Myocyte (in vitro differentiated cells): ENCODE results near the gene SPRYD3. TPM values are rescaled to one million over a fixed set of nuclear protein-coding genes. Genes with fewer than 3 reads are reported as not detected.
"Not testable (repeated sequence)": the region's sequence is repeated elsewhere in the genome, so short reads cannot be mapped to it uniquely, and the experiment has no call there.

Experiments used
- DNase-seq: peaks from one replicate; pipeline ENCODE4 v3.0.0-alpha.2; 2012; ENCODE audit warnings: low read depth
- total RNA-seq: library from RNA; depleted of rRNA; stranded (reverse); fragments of >200 nt; gene quantifications from 2 replicates; pipeline ENCODE4 v1.2.3, GENCODE V29; 2014

The SPRYD3 gene
- total RNA-seq, 1 donor from 2014 or later, result 35.7 TPM

DNA sequence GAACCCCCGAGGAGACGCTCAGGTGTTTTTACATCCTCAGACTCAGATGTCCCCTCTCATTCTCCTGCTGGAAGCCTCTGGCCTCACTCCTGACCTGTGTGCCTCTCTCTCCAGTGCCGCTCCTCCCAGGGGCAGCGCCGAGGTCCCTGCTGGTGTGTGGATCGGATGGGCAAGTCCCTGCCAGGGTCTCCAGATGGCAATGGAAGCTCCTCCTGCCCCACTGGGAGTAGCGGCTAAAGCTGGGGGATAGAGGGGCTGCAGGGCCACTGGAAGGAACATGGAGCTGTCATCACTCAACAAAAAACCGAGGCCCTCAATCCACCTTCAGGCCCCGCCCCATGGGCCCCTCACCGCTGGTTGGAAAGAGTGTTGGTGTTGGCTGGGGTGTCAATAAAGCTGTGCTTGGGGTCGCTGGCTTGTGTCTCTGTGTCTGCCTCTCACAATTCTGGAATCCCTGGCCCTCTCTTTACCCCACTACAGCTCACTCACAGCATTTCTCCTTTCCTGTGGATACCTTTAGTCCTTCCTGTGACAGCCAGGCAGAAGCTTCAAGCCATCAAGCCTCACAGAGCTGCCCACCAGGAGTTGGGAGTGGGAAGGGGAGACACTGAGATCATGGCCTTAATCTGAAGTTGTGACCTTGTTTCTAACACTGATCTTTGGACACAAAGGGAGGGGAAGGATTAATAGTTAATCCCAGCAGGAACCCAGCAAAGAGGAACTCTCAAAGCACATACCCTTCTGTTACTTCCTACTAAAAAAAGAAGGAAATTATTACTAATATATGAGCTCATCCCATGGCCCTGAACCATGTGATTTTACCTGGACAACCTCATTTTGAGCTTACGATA, 23.0 kb upstream of the SPRYD3 start:
- no peak for DNase-seq

DNA sequence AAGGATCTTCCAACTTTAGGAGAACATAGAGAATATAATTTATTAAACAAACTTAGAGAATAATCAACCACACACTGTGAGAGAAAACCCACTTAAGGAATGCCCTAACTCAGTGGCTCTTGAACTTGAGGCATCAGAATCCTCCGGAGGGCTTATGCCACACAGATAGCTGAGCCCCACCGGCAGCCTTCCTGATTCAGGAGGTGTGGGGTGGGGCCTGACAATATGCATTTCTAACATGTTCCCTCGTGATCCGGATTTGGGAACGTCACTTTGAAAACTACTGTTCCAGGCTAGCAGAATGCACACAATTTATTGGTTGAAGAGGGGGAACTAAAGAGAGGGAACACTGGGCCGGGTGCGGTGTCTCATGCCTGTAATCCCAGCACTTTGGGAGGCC, 22.1 kb upstream of the SPRYD3 start:
- no peak for DNase-seq

DNA sequence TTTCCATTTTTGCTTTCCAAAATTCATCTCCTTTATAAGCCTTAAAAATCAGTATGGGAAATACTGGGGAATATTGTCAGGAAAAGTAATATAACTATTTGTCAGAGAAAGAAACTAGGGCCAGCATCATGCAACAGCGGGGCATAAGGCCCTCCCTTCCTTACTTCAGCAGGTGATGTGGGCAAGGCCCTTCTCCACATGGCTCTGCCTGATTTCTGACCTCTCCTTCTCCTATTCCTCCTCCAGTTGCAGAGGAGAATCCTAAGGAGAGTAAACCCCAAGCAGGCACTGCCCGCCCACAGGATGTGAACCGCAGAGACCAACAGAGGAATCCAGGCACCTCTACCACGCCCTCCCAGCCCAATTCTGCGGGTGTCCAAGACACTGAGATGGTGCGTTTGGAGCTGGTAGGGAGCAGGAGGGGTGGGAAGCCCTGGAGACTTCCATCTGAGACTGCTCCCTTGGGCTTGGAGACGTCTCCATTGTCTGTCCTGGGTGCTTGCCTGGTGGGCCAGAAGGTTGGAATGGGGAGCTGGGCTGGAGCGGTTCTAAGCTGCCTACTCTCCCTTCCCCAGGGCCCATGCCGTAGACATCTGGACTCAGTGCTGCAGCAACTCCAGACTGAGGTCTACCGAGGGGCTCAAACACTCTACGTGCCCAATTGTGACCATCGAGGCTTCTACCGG, 21.4 kb upstream of the SPRYD3 start:
- DNase-seq, result no peak

DNA sequence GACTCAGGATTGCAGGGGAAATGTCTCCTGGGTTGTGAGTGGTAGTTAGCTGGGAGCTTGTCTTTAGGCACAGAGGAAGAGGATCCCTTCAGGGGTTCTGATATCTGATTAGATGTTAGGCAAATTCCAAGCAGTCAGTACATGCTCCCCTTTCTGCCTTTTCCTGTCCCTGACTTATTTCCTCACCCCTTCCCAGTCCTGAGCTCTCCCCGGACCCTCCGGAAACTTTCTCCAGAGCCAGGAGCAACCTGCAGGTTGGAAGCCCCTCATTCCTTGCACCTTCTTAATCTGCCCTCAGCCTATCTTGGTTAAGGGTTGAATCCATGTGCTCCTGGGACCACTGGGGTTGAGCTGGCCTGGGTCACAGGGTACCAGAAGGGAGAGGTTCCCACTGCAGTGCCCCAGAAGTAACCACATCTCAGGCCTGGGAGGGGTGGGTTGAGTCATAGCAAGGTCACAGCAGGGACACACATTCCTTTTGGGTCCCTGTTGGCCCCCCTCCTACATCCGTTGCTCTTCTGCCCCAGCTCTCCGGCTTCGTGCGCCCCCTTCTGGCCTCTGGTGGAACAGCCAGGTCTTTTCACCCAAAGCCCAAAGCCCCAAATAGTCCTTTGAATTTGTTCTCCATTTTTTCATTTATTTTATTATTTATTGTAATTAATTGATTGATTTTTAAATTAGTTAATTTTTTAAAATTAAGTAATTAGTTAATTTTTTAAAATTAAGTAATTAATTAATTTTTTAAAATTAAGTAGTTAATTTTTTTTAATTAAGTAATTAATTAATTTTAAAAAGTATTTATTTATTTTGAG, 20.1 kb upstream of the SPRYD3 start:
- peak; percentile 93 for DNase-seq

DNA sequence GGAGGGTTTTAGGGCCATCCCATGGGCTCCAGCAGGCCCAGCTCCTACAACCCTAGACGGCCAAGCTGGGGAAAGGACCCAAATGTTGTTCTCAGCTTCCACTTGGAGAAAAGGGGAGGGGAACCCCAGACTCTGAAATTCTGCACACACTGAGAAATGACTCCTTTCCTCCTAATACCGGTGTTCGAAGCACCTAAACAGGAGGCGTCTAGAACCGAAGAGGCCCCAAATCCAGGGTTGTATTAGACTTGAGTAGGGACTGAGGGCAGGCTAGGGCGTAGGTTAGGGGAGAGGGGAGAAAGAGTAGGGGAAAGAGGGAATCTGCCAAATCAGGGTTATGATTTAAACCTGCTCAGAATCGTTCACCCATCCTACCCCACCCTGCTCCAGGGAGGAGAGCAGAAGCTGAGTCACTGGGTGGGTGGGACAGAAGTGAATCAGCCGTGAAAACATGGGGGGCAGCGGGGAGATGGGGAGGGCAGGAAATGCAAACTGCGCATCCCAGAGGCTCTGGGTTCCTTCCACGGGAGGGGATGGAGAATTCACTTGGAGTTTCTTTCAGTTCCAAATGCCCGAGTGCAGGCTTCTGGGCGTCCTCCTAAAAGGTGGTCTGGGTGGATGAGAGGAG, 19.3 kb upstream of the SPRYD3 start:
- no peak for DNase-seq

DNA sequence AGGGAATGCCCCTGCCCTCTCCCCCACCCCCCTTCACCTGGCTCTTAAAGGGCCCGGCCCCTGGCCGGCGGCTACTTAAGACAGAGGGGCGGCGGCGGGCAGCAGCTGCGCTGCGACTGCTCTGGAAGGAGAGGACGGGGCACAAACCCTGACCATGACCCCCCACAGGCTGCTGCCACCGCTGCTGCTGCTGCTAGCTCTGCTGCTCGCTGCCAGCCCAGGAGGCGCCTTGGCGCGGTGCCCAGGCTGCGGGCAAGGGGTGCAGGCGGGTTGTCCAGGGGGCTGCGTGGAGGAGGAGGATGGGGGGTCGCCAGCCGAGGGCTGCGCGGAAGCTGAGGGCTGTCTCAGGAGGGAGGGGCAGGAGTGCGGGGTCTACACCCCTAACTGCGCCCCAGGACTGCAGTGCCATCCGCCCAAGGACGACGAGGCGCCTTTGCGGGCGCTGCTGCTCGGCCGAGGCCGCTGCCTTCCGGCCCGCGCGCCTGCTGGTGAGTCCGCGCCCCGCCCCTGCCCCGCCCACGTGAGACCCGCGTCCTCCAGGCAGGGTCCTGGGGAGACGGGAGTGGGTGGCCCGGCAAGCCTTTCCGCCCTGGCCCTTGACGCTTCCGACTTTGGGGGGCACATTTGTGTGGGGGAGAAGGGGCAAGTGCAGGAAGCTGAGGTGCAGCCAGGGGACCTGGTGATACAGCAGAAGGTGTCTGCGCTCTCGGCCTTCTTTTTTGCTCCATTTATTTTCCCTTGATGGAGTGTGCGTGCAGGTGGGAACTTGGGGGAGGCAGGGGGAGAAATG, 18.6 kb upstream of the SPRYD3 start, which contains the start of gene IGFBP6:
TSS of gene IGFBP6 (plus strand) at position 104 of the 790 bp plus-strand sequence. CDS start at position 155, 51 bp downstream.
- DNase-seq, result peak; percentile 50

DNA sequence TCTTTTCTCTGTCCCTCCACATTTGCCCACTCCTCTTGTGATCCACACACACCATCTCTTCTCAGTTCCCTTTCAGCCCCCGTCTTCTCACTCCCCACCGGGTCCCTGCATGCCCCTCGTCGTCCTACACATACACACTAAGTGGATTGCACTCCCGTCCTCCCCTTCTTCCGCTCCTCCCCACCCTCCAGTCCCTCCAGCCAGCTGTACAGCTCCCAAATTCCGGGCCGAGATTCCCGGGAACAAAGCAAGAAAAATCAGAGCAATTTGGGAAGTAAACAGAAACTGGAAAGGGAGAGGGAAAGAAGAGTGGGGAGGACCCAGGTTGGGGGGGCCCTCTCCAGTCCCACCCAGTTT, 18.0 kb upstream of the SPRYD3 start:
- no peak for DNase-seq

DNA sequence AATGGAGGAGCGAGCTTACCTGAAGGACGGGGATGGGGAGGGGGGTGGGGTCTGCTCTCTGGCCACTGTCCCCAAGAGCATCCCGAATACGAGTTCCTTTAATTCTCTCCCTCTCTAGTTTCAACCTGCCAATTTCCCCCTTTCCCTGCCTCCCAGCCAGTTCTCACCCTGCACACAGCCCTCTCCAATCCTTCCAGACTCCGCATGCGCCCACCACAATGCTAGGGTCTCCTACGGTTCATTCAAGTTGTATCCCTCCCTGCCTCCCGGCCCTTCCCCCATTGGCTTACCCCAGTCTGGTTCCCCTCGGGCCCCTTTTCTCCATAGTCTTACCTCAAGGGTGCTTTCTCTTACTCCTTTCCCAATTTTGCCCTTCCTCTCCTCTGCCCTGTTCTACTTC, 17.6 kb upstream of the SPRYD3 start:
- DNase-seq, result no peak

DNA sequence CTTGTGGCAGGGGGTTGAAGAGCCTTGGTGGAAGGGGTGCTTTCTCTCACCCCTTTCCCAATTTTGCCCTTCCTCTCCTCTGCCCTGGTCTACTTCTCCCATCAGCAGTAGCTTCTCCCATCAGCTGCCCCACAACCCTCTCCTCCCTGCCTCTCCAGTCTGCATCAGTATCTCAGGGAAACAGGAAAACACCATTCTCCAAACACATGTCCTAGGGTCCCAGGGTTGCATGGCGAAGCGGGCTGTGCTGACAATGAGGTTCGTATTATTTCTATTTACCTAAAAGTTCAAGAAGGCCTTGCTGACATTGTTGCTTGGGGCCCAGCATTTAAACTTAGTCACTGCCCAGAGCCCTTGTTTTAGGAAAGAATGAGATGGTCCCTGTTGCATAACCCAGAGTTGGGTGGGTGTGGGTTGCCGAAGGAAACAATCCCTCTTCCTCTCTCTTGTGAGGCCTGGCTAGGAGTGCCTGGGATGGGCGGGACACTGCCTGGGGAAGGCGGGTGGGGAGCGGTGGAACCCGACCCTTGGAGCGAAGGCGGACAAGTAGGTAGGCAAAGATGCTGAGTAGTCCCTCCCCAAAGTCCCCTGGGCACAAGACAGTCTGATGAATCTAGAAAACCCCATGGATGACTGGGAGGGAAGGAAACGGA, 17.0 kb upstream of the SPRYD3 start:
- peak; percentile 26 for DNase-seq

DNA sequence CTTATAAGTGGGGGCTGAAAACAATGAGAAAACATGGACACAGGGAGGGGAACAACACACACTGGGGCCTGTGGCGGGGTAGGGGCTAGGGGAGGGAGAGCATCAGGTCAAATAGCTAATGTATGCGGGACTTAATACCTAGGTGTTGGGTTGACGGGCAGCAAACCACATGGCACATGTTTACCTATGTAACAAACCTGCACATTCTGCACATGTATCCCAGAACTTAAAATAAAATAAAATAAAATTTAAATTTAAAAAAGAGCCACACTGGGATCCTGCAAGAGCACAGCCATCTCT, 16.4 kb upstream of the SPRYD3 start:
- not testable (repeated sequence) for DNase-seq

DNA sequence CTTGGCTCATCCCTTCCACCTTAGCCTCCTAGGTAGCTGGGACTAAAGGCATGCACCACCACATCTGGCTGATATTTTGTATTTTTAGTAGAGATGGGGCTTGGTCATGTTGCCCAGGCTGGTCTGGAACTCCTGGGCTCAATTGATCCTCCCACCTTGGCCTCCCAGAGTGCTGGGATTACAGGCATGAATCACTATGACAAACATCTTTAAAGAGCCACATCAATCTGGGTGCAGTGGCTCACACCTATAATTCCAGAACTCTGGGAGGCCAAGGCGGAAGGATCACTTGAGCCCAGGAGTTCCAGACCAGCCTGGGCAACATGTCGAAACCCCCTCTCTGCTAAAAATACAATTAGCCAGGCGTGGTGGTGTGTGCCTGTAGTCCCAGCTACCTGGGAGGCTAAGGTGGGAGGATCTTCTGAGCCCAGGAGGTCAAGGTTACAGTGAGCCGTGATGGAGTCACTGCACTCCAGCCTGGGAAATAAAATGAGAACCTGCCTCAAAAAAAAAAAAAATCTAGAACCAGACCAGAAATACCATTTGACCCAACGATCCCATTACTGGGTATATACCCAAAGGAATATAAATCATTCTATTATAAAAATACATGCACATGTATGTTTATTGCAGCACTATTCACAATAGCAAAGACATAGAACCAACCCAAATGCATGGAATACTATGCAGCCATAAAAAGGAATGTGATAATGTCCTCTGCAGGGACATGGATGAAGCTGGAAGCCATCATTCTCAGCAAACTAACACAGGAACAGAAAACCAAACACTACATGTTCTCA, 15.8 kb upstream of the SPRYD3 start:
- not testable (repeated sequence) for DNase-seq

DNA sequence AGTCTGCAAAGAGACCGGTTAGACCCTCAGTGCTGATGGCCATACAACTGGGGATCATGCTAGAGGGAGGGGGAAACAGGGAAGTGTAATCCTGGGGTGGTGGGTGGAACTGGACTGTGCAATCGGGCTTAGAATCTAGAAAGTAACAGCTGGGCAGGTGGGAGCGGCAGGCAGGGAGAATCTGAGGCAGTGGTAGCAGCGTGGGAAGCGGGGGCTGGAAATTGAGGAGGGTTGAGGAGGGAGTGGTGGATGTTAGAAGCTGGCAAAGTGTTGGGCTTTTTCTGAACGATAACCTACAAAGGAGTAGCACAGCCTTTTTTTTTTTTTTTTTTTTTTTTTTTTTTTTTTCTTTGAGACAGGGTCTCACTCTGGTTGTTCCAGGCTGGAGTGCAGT, 15.2 kb upstream of the SPRYD3 start:
- DNase-seq, result no peak

DNA sequence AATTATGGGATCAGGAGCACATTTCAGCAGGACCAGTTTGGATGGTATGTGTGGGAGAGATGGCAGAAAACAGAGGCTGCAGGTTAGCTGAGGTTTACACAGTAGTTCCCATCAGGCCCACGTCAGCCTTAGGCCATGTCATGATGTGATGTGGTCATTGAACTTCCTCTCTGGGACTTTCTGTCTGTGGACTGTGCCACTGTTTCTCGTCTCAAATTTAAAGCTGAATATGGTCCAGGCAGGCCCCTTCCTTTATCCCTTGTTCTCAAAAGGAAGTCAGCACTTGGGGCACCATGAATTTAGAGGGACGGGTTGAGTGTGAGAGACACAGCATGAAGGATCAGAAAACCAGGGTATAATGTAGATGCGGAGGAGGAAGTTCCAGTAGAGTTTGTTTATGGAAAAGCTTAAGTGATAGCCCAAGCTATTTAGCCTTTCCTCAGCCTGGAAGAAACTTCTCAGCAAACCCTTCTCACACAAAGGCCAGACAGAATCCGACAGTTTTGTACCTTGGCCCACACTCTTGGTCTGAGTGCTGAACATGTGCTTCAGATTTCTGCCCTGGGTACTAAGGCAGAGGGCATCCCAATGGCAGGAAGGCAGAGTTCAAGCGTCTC, 14.7 kb upstream of the SPRYD3 start:
- DNase-seq, result no peak

DNA sequence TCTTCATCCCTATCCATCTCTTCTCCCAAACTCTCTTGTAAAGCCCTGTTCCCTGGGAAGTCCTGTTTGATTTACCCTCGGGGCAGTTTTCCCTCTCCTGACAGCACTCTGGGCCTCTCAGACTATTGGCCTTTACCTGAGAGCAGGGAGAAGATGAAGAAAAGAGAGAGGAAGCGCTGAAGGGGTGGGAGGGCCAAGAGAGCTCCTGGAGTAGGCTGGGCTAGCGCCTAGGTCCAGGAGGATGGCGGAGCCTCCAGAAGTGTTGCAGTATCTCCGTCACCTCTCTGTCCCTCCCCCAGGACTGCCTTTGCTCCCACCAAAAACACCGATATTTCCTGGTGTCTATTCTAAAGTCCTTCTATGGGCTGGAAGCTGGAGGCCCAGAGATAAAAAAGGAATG, 12.6 kb upstream of the SPRYD3 start:
- DNase-seq, result no peak

DNA sequence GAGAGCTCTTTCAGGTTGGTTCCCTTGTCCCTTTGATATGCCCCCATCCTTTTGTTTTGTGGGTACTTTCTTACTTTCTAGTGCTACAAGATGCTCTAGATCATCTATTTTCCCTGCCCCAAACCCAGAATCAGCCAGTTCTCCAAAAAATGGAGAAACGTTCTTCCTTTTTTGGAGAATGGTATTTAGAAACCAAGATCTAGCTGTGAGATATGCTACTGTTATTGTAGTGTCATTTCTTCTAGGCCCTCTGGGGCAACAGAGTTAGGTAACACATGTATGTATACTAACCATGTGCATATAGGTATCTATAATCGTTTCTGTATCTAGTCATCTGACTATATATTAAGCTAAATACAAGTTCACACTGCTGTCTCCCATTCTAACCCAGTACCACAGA, 11.4 kb upstream of the SPRYD3 start:
- no peak for DNase-seq

DNA sequence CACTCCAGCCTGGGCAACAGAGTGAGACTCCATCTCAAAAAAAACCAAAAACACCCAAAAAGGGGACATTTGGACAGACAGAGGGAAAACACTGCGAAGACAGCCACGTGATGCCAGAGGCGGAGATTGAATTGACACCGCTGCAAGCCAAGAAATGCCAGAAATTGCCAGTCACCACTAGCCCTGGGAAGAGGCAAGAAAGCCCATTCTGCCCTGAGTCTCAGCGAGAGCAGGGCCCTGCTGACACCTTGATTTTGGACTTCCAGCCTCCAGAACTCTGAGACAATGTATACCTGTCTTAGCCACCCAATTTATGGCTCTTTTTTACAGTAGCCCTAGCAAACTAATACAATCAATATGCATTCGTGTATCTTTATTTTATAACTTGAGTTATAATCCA, 10.9 kb upstream of the SPRYD3 start:
- no peak for DNase-seq

DNA sequence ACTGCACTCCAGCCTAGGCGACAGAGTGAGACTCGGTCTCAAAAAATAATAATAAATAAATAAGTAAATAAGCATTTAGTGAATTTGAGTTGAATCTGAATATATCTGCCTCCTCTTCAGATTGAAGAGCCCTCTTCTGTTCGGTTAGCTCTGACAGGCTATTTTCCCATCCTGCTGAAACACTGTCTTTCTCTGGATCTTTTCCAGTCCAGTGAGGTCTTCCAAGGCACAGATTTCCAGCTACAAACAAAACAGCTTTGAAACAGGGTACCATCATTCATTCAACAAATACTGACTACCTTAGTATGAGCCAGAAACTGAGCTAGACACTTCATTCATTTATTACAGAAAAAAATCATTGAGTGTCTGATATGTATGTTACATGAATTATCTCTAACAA, 7.2 kb upstream of the SPRYD3 start:
- no peak for DNase-seq

DNA sequence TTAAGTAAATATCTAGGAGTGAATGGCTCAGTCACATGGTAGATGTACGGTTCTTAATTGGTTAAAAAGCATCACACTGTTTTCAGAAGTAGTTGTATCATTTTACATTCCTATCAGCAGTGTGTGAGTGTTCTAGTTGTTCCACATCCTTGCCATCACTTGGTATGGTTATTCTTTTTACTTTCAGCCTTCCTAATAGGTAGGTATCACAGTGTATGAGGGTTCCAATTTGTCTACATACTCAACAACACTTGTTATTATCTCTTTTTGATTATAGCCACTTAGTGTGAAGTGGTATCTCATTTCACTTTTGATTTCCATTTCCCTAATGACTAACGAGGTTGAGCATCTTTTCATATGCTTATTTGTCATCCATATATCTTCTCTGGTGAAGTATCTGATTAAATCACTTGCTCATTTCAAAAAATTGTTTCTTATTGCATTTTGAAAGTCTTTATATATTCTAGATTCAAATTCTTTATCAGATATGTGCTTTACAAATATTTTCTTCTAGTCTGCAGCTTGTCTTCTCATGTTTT, 3.5 kb upstream of the SPRYD3 start:
- DNase-seq, result no peak
